GM19463 (cell line): ENCODE measurements around the gene YBX1.
"Not testable (repeated sequence)": the region's sequence is repeated elsewhere in the genome, so short reads cannot be mapped to it uniquely, and the experiment has no call there.

Source experiments
- ATAC-seq: cut with Tn5 transposase; IDR thresholded peaks from one replicate; pipeline ENCODE4 v1.9.1; 2021; ENCODE audit warnings: mild to moderate bottlenecking, moderate library complexity; ENCODE audit not compliant: unreplicated experiment

Gene YBX1

GRCh38 chr1:42689912-42690311, 7.7 kb downstream of the YBX1 start:
- ATAC-seq: no peak

- ATAC-seq: no peak
These were observed 8.4 kb downstream of the YBX1 start for GRCh38 chr1:42690477-42691156.

GRCh38 chr1:42691157-42691498, 8.9 kb downstream of the YBX1 start:
- no peak for ATAC-seq

DNA sequence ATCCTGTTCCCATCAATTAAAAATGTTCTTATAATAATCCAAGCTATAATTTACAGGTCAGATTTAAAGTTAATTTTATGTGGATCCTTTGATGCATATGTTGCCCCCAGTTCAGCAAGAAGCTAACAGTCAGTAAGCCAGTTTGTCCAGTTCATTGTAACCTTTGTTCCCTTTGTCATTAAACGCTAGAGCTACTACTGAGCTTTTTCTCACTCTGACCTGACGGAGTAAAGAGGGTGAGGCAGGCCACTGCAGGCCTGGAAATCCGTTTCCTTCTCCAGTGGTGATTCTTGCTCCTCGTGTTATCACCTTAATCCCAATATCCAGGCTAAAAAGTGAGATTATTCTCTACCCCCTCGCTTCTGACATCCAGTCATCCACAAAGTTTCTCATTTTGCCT, 10.2 kb downstream of the YBX1 start:
- ATAC-seq: no peak

GRCh38 chr1:42692911-42693310, 10.7 kb downstream of the YBX1 start:
- no peak for ATAC-seq

DNA sequence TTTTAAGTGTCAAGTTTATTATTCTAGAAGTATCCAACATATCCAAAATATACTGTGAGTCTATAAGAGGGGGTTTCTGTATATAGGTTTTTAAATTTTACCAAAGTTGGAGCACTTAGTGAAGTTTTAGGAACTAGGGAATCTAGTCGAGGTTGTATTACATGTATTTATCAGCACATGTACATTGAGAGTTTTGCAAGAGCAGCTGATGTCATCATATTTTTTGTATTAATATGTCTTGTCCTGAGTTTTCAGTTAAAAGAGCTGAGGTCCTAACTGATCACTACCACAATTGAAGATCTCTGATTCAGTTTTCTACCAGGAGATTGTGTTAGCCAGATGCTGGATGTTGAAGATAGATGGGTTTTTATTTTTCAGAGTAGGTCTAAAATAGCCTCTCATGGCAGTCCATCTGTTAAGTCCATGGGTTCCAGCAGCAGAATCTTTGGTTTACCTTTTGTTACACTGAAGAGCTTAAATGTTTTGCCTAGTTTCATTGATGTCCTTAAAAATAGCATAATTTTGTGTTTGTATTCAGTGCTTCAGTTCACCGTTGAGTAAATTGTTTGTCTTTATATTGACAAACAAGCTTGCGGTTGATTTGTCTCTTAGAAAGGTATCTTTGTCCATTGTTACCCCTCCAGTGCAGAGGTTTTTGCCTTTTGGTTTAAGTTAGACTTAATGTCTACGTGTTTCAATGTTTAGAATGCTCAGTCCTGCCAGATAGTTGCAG, 16.0 kb downstream of the YBX1 start:
- no peak for ATAC-seq

- no peak for ATAC-seq
These were observed 17.8 kb downstream of the YBX1 start for GRCh38 chr1:42700006-42700405.

DNA sequence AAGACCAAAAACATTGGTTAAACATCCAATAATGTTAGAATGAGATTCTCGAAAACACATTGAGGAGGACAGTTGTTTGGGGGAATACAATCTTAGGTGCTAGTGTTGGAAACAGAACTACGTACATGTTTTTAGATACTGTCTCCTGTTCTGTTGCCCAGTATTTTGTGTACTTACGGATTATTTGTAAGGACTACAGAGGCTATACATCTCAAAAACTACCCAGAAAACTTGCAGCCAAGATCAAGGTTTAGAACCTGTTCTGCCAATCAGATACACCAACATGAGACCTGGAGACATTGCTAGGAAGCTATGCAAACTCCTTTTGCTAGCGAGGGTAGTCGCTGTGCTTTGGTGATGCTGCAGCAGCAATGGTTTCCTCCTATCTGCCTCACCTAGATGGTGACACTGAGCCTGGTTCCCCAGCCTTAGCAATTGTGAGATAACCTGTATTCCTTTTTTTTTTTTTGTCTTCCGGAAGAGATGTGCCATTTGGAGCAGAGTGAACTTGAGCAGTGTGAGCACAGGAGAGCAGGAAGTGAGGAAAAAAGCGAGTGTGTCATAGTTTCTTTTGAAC, 21.8 kb downstream of the YBX1 start:
- ATAC-seq: no peak

GRCh38 chr1:42712808-42713207, 30.6 kb downstream of the YBX1 start:
- ATAC-seq: not testable (repeated sequence)

- ATAC-seq: no peak
These were observed 31.1 kb downstream of the YBX1 start for GRCh38 chr1:42713293-42713692.

GRCh38 chr1:42714441-42714840, 32.2 kb downstream of the YBX1 start:
- ATAC-seq: not testable (repeated sequence)

- ATAC-seq: no peak
These were observed 38.6 kb downstream of the YBX1 start for GRCh38 chr1:42720868-42721267.

- no peak for ATAC-seq
These were observed 39.7 kb downstream of the YBX1 start for GRCh38 chr1:42721926-42722325.

DNA sequence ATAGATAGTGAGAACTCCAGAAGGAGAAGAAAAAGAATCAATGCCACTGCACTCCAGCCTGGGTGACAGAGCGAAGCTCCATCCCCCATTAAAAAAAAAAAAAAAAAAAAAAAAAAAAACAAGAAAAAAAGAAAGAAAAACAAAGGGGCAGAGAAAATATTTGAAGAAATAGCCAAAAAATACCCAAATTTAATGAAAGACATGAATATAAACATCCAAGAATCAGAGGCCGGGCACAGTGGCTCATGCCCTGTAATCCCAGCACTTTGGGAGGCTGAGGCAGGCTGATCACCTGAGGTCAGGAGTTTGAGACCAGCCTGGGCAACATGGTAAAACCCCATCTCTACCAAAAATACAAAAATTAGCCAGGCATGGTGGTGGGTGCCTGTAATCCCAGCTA, 40.2 kb downstream of the YBX1 start:
- ATAC-seq: not testable (repeated sequence)

DNA sequence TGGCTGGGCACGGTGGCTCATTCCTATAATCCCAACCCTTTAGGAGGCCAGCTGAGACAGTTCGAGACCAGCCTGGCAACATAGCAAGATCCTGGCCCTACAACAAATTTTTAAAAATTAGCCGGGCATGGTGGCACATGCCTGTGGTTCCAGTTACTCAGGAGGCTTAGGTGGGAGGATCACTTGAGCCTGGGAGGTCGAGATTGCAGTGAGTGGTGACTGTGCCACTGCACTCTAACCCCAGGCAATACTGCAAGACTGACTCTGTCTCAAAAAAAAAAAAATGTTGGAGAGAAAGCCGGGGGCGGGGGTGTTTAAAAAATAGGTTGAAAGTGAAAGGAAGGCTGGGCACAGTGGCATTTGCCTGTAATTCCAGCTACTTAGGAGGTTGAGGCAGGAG, 41.3 kb downstream of the YBX1 start:
- ATAC-seq: no peak

DNA sequence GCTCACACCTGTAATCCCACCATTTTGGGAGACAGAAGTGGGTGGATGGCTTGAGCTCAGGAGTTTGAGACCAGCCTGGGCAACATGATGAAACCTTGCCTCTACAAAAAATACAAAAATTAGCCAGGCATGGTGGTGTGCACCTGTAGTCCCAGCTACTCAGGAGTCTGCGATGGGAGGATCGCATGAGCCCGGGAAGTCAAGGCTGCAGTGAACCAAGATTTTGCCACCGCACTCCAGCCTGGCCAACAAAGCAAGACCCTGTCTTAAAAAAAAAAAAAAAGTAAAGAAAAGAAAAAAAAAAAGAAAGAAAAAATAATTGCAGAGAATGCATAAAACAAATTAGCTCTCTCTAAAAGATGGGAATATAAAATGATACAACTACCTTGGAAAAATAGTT, 43.6 kb downstream of the YBX1 start:
- ATAC-seq: not testable (repeated sequence)

- ATAC-seq: no peak
These were observed 47.8 kb downstream of the YBX1 start for GRCh38 chr1:42730002-42730401.

GRCh38 chr1:42730988-42731387, 48.8 kb downstream of the YBX1 start:
- no peak for ATAC-seq

- ATAC-seq: no peak
These were observed 49.4 kb downstream of the YBX1 start for GRCh38 chr1:42731585-42731984.

DNA sequence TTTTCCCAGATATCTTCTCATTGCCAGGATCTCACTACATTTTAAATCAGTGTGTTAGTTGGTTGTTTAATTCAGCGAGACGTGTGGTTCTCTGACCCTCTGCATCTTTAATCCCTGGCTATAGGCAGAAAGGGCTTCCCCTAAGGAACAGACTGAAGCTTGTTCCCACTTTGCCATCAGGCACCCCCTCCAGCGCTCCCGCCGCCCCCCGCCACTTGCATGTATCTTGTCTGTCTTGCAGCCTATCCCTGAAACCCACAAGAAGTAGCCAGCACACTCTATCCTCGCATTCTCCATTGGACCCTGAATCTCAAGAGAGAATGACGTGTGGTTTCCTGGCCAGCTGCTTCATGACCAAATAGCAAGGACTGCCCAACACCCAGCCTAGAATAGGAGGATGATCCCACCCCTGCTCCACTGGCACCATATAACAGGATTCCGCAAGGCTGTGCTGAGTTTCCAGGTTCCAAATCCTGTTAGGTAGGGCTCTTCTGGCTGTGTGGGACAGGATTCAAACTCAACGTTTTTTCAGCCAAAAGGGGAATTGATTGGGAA, 50.0 kb downstream of the YBX1 start:
- ATAC-seq: no peak

DNA sequence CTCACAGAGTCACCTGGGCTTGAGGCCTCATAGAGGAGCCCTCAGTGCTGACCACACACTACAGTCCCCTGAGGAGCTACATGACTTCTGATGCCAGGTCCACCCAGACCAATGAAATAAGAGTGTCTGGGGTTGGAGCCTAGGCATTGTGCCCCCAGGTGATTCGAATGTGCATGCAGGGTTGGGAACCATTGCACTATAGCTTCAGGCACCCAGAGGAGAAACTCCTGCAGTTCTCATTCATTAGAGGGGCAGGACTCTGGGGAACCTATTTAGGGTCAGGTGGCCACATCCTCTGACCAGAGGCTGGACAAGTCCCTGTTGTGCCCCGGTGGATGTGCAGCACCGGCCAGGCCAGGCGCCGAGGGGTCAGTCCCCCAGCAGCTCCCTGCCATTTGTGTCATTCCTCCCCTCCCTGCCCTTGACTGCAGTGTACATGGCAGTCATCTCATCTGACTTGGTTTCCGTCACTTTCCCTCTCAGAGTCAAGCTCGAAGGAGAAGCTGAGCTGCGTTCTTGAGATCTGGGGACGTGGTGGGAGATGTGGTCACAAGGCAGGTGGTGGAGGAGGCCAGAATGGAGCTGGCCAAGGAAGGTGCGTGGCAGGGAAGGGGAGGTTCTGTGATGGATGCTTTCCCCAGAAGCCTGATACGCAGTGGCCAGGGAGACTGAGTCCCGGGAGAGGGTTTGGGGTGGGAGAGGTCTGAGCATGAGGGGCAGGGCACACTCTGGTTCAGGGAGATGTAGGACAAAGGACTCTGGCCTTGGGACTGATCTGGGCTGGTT, 51.4 kb downstream of the YBX1 start:
- no peak for ATAC-seq
